ENCODE results near the gene SYNE1.

- TF ChIP-seq CTCF (IDR thresholded peaks at IDR 0.05) (no peak), POLR2A (IDR thresholded peaks at IDR 0.05) (no peak)
Observed at GRCh38 chr6:152630832-152631231, 6.3 kb downstream of the SYNE1 start.

Measured in heart left ventricle (tissue), 13 donors.